OCI-LY7 (cell line): ENCODE measurements around the gene KRTAP5-2. TPM values are rescaled to one million over a fixed set of nuclear protein-coding genes. Genes with fewer than 3 reads are reported as not detected.

Experiments
- BruUV-seq: library from RNA; stranded (reverse); fragments of 400-500 nt; replicated peaks from 2 replicates; lab custom pipeline; 2021; lab: Mats Ljungman, UMichigan
- CTCF ChIA-PET: fragments of 300-600 bp; sonication (Branson Sonifier 250); formaldehyde crosslinking; loops from one replicate; lab custom pipeline; 2022; ENCODE audit warnings: antibody characterized with exemption; ENCODE audit not compliant: unreplicated experiment; lab: Charles Lee
- POLR2A ChIA-PET: fragments of 300-600 bp; sonication (Branson Sonifier 250); formaldehyde crosslinking; loops from one replicate; lab custom pipeline; 2022; ENCODE audit warnings: antibody characterized with exemption; lab: Charles Lee
- DNase-seq: peaks from one replicate; pipeline ENCODE4 v3.0.0-alpha.2; 2015; ENCODE audit warnings: low spot score
- H2AFZ ChIP-seq: fragments of 200-600 bp; sonication (generic), shearing (Covaris generic); 2 replicates; pipeline ENCODE4 v1.6.1; 2014; ENCODE audit warnings: mild to moderate bottlenecking, antibody characterized with exemption, low read length, moderate library complexity
- H3K27ac ChIP-seq: fragments of 200-600 bp; sonication (generic); 2 replicates; pipeline ENCODE4 v1.5.1; 2014; ENCODE audit warnings: mixed run types, low read depth, mild to moderate bottlenecking, moderate library complexity, low read length, inconsistent platforms; ENCODE audit not compliant: poor library complexity, severe bottlenecking
- H3K36me3 ChIP-seq: fragments of 200-600 bp; sonication (generic); 2 replicates; pipeline ENCODE4 v1.6.1; 2014; ENCODE audit warnings: mild to moderate bottlenecking, antibody characterized with exemption, low read length, moderate library complexity, mixed read lengths; ENCODE audit not compliant: insufficient read depth
- H3K4me1 ChIP-seq: fragments of 200-600 bp; sonication (generic); 2 replicates; pipeline ENCODE4 v1.5.1; 2014; ENCODE audit warnings: mild to moderate bottlenecking, low read length; ENCODE audit not compliant: insufficient read depth, poor library complexity, severe bottlenecking
- H3K4me2 ChIP-seq: fragments of 200-600 bp; sonication (generic); 2 replicates; pipeline ENCODE4 v1.6.1; 2014; ENCODE audit warnings: mild to moderate bottlenecking, low read length
- H3K4me3 ChIP-seq: fragments of 200-600 bp; sonication (generic); 2 replicates; pipeline ENCODE4 v1.5.1; 2014; ENCODE audit warnings: mild to moderate bottlenecking, low read depth, low read length; ENCODE audit not compliant: poor library complexity, severe bottlenecking
- H3K79me2 ChIP-seq: fragments of 200-600 bp; sonication (generic); 2 replicates; pipeline ENCODE4 v1.6.1; 2016; ENCODE audit warnings: low read depth, mild to moderate bottlenecking, low read length, moderate library complexity, mixed read lengths; ENCODE audit not compliant: insufficient read depth
- H3K9me2 ChIP-seq: fragments of 200-600 bp; sonication (generic); 2 replicates; pipeline ENCODE4 v1.6.1; 2016; ENCODE audit warnings: mild to moderate bottlenecking, low read length, mixed read lengths; ENCODE audit not compliant: insufficient read depth
- H3K9me3 ChIP-seq: fragments of 200-600 bp; sonication (generic); 2 replicates; pipeline ENCODE4 v1.6.1; 2014; ENCODE audit warnings: mild to moderate bottlenecking, mixed run types, low read length, mixed read lengths
- H4K20me1 ChIP-seq: fragments of 200-600 bp; sonication (generic); 2 replicates; pipeline ENCODE4 v1.6.1; 2014; ENCODE audit warnings: mild to moderate bottlenecking, antibody characterized with exemption, low read length, moderate library complexity, mixed read lengths; ENCODE audit not compliant: insufficient read depth
- CTCF ChIP-seq: fragments of 200-600 bp; sonication (generic); conservative IDR thresholded peaks from 2 replicates; pipeline ENCODE4 v1.5.1; 2014; ENCODE audit warnings: mild to moderate bottlenecking, antibody characterized with exemption, low read length, moderate library complexity, mixed read lengths
- EZH2phosphoT487 ChIP-seq: fragments of 200-600 bp; sonication (generic); IDR thresholded peaks from 2 replicates; pipeline ENCODE4 v1.6.1; 2018; ENCODE audit warnings: low read depth, borderline replicate concordance, mild to moderate bottlenecking, mixed run types, antibody characterized with exemption, low read length, moderate library complexity, mixed read lengths
- intact Hi-C: fragments of 100-400 bp; cut with micrococcal nuclease; formaldehyde crosslinking; loops from one replicate; pipeline ENCODE4 v1.10.0; 2022; ENCODE audit not compliant: unreplicated experiment
- total RNA-seq, 2 experiments: library from RNA; depleted of rRNA in 1 of 2; stranded (reverse); fragments of >200 nt in 1 of 2; shearing (Covaris generic) in 1 of 2; gene quantifications; 2 replicates each; pipeline ENCODE4 v1.2.3, GENCODE V29; 2014 to 2022

The KRTAP5-2 gene
- total RNA-seq, 2 experiments from 2014 or later = not detected

- no TSS peak for BruUV-seq
- H3K4me1 ChIP-seq = peaks cover 13% of the 10 kb centered on the region
- intact Hi-C loops = loop anchor here (10.0 kb wide), 1 partner anchor 365 kb away; no protein-coding TSS in a partner anchor
- H3K27ac ChIP-seq = no peak overlapping the region
- H4K20me1 ChIP-seq = no peaks in the 10 kb centered on the region
- H3K4me2 ChIP-seq = no peak overlapping the region
- POLR2A ChIA-PET = no interaction called here
- no peak overlapping the region for H3K4me3 ChIP-seq
- no peak for TF ChIP-seq CTCF
- TF ChIP-seq EZH2phosphoT487 = no peak
- CTCF ChIA-PET = no interaction called here
- no peaks in the 10 kb centered on the region for H3K79me2 ChIP-seq
- no peaks in the 10 kb centered on the region for H3K9me2 ChIP-seq
- DNase-seq = no peak
- no peaks in the 10 kb centered on the region for H3K9me3 ChIP-seq
- H2AFZ ChIP-seq = no peak overlapping the region
- no peaks in the 10 kb centered on the region for H3K36me3 ChIP-seq
Measured at GRCh38 chr11:1570001-1570453, 28.1 kb downstream of the KRTAP5-2 start.

GRCh38 chr11:1569251-1569780 lies 28.8 kb downstream of the KRTAP5-2 start:
- no peak overlapping the region for H3K4me3 ChIP-seq
- H3K79me2 ChIP-seq = no peaks in the 10 kb centered on the region
- H3K36me3 ChIP-seq = no peaks in the 10 kb centered on the region
- ChIA-PET CTCF (interaction anchor here (0.6 kb wide), 1 partner anchor 83 kb away, joined by 3 read pairs; no protein-coding TSS in a partner anchor), POLR2A (no interaction called here)
- TF ChIP-seq EZH2phosphoT487 = no peak
- TF ChIP-seq CTCF = no peak
- no peak overlapping the region for H2AFZ ChIP-seq
- intact Hi-C loops = no loop called here
- no peaks in the 10 kb centered on the region for H3K9me3 ChIP-seq
- H4K20me1 ChIP-seq = no peaks in the 10 kb centered on the region
- no peaks in the 10 kb centered on the region for H3K9me2 ChIP-seq
- no peak for DNase-seq
- H3K27ac ChIP-seq = no peak overlapping the region
- H3K4me1 ChIP-seq = peaks cover 11% of the 10 kb centered on the region
- H3K4me2 ChIP-seq = no peak overlapping the region
- no TSS peak for BruUV-seq

GRCh38 chr11:1568441-1568911 lies 29.6 kb downstream of the KRTAP5-2 start:
- ChIA-PET POLR2A (no interaction called here), CTCF (no interaction called here)
- Histone ChIP-seq H3K4me1 (peaks cover 6% of the 10 kb centered on the region), H2AFZ (no peak overlapping the region), H3K4me3 (no peak overlapping the region), H3K36me3 (no peaks in the 10 kb centered on the region), H3K27ac (no peak overlapping the region), H3K4me2 (no peak overlapping the region), H3K9me2 (no peaks in the 10 kb centered on the region), H3K9me3 (no peaks in the 10 kb centered on the region), H3K79me2 (no peaks in the 10 kb centered on the region), H4K20me1 (no peaks in the 10 kb centered on the region)
- intact Hi-C loops = no loop called here
- TF ChIP-seq CTCF (no peak), EZH2phosphoT487 (no peak)
- DNase-seq = peak; percentile 18
- BruUV-seq = no TSS peak
